Urinary bladder (tissue), 4 donors: ENCODE results near the gene FTCD. TPM values are rescaled to one million over a fixed set of nuclear protein-coding genes. Genes with fewer than 3 reads are reported as not detected.

ENCODE experiments used
- DNase-seq: peaks from one replicate; pipeline ENCODE4 v3.0.0-alpha.2; 2015; ENCODE audit errors: extremely low spot score
- H3K27ac ChIP-seq: one replicate; pipeline ENCODE4 v1.5.1; 2013; ENCODE audit warnings: low read depth, mild to moderate bottlenecking, moderate library complexity
- H3K36me3 ChIP-seq: one replicate; pipeline ENCODE4 v1.6.1; 2013; ENCODE audit warnings: mild to moderate bottlenecking, moderate library complexity; ENCODE audit not compliant: insufficient read depth
- H3K4me1 ChIP-seq: one replicate; pipeline ENCODE4 v1.6.1; 2013; ENCODE audit warnings: mild to moderate bottlenecking, moderate library complexity; ENCODE audit not compliant: insufficient read depth
- H3K4me3 ChIP-seq: one replicate; pipeline ENCODE4 v1.5.1; 2013; ENCODE audit warnings: low read depth, low read length
- WGBS: extraction: QIAGEN DNeasy Blood & Tissue Kit; methylation state at CpG from one replicate; pipeline ENCODE4 v1.1.7; 2013; 5-methylcytosine and 5-hydroxymethylcytosine counted together
- polyA plus RNA-seq: library from polyadenylated mRNA; stranded (reverse); fragments of 200-250 nt; gene quantifications from one replicate; pipeline ENCODE4 v1.2.3, GENCODE V29; 2013
- total RNA-seq: library from RNA; depleted of rRNA; stranded (reverse); fragments of >200 nt; gene quantifications from one replicate; pipeline ENCODE4 v1.2.3, GENCODE V29; 2014
- donor health status: healthy with polysubstance abuse.
- donor health status: healthy.

FTCD gene
- total and polyA plus RNA-seq, 2 donors = 0.48 to 0.75 TPM

- H3K4me1 ChIP-seq = no peaks in the 10 kb centered on the region
- no peak for DNase-seq
These were observed 18.5 kb downstream of the FTCD start for GRCh38 chr21:46136739-46137349.

GRCh38 chr21:46135782-46136395 is 19.5 kb downstream of the FTCD start:
- WGBS = 60% methylated on average over 6 of the region's 7 CpGs
- no peaks in the 10 kb centered on the region for H3K36me3 ChIP-seq

More at GRCh38 chr21:46136739-46137349, 18.5 kb downstream of the FTCD start:
- H3K4me3 ChIP-seq = no peak overlapping the region
- no peaks in the 10 kb centered on the region for H3K36me3 ChIP-seq
- WGBS = 80% methylated on average over 22 of the region's 22 CpGs
- no peak overlapping the region for H3K27ac ChIP-seq

GRCh38 chr21:46131838-46132651 is 23.3 kb downstream of the FTCD start:
- no peak overlapping the region for H3K27ac ChIP-seq

More at GRCh38 chr21:46135782-46136395, 19.5 kb downstream of the FTCD start:
- no peak for DNase-seq
- Histone ChIP-seq H3K27ac (no peak overlapping the region), H3K4me1 (no peaks in the 10 kb centered on the region), H3K4me3 (no peak overlapping the region)

GRCh38 chr21:46131588-46131837 is 23.9 kb downstream of the FTCD start:
- Histone ChIP-seq H3K4me3 (no peak overlapping the region), H3K27ac (no peak overlapping the region), H3K36me3 (no peaks in the 10 kb centered on the region), H3K4me1 (no peaks in the 10 kb centered on the region)
- no peak for DNase-seq
- 86% methylated on average over 4 of the region's 4 CpGs for WGBS

More at GRCh38 chr21:46131838-46132651, 23.3 kb downstream of the FTCD start:
- WGBS = 93% methylated on average over 85 of the region's 85 CpGs
- H3K4me1 ChIP-seq = no peaks in the 10 kb centered on the region
- DNase-seq = no peak
- H3K4me3 ChIP-seq = no peak overlapping the region
- H3K36me3 ChIP-seq = no peaks in the 10 kb centered on the region

DNA sequence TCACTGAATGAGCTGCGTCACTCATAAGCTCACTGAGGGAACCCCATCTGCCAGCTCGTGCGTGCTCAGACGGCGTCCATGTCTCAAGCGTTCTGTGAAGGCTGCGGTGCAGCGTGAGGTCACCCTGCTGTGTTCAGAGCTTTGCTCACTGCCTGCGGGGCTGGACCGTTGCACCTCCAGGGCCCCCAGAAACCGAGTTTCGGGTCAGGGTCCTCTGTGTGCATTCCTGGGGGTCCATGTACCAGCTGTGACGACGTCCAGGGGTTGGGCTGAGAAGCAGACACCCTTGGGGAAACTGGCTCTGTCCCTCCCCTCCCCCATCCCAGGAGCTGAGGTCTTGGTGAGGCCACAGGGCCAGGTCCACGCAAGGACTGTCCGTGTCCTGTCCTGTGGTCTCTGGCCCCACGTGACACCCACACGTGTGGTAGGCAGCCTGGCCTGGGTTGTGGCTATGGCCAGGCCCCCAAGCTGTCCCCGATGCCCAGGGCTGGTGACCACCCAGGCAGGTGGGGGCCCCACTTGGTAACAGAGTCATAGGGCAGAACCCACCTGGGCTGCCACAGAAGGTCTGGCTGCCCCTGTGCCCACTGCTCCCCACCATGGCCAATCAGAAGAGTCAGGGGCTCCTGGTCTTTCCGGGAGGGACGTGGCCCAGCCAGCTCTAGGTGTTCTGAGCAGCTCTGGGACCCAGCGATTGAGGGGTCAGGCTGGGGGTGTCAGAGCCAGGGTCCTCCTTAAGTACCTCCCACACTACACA is 24.4 kb downstream of the FTCD start:
- H3K36me3 ChIP-seq = no peaks in the 10 kb centered on the region
- H3K4me3 ChIP-seq = no peak overlapping the region
- WGBS = 52% methylated on average over 22 of the region's 22 CpGs
- DNase-seq = no peak
- H3K27ac ChIP-seq = no peak overlapping the region
- no peaks in the 10 kb centered on the region for H3K4me1 ChIP-seq

DNA sequence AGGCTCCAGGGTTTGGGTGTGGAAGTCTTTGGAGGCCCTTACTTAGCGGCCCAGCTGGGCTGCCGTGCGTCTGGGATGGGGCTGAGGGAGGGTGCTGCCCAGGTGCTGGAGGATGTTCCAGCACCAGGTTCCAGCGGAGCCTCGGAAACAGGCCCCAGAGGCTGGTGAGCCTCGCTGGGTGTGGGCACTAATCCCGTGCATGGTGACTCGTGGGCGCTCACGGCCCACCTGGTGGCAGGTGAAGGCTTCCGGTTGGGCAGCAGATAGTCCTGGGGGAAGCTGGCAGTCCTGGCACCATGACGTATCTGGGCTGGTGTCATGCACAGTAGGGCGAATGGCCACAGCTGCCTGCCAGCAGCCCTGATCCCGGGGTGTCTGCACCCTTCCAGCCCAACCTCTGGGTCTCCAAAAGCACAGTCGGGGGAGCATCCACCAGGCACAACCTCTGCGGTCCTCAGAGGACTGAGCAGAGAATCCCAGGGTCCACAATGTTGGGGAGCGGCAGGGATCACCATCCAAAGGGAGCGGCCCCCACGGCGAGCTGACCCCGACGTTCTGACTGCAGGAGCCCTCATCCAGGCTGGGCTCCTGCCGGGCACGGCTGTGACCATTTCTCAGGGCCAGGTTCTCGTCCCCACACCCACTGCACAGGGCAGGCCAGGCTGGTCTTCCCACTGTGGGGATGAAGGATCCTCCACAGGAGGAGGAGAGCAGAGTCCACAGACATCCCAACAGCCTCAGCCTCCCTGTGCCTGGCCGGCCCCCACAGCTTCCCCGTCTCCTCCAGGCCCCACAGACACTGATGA is 25.3 kb downstream of the FTCD start:
- Histone ChIP-seq H3K4me1 (no peaks in the 10 kb centered on the region), H3K36me3 (no peaks in the 10 kb centered on the region), H3K27ac (no peak overlapping the region), H3K4me3 (no peak overlapping the region)
- DNase-seq = no peak
- WGBS = 77% methylated on average over 27 of the region's 27 CpGs

DNA sequence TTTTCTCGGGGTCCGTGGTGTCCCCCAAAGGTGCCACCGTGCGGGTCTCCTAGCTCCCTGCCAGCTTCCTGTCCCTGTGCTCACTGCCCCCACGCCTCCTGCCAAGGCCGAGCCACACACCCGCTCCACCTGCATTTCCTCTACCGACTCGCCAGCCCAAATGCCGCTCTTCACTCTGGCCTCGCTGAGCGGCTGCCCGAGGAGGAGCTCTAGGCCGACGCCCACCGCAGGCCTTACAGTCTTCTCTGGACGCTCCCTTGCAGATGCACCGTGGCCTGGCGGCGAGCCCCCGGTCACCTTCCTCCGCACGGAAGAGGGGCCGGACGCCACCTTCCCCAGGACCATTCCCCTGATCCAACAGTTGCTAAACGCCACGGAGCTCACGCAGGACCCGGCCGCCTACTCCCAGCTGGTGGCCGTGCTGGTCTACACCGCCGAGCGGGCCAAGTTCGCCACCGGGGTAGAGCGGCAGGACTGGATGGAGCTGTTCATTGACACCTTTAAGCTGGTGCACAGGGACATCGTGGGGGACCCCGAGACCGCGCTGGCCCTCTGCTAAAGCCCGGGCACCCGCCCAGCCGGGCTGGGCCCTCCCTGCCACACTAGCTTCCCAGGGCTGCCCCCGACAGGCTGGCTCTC is 26.3 kb downstream of the FTCD start:
- no peaks in the 10 kb centered on the region for H3K36me3 ChIP-seq
- no peak overlapping the region for H3K4me3 ChIP-seq
- DNase-seq = no peak
- no peaks in the 10 kb centered on the region for H3K4me1 ChIP-seq
- no peak overlapping the region for H3K27ac ChIP-seq
- WGBS = 70% methylated on average over 45 of the region's 45 CpGs

GRCh38 chr21:46128106-46128932 is 27.1 kb downstream of the FTCD start:
- WGBS = 49% methylated on average over 23 of the region's 23 CpGs
- DNase-seq = no peak
- no peak overlapping the region for H3K27ac ChIP-seq
- no peaks in the 10 kb centered on the region for H3K36me3 ChIP-seq
- no peaks in the 10 kb centered on the region for H3K4me1 ChIP-seq
- no peak overlapping the region for H3K4me3 ChIP-seq

GRCh38 chr21:46127239-46128105 is 27.9 kb downstream of the FTCD start:
- 76% methylated on average over 40 of the region's 40 CpGs for WGBS

DNA sequence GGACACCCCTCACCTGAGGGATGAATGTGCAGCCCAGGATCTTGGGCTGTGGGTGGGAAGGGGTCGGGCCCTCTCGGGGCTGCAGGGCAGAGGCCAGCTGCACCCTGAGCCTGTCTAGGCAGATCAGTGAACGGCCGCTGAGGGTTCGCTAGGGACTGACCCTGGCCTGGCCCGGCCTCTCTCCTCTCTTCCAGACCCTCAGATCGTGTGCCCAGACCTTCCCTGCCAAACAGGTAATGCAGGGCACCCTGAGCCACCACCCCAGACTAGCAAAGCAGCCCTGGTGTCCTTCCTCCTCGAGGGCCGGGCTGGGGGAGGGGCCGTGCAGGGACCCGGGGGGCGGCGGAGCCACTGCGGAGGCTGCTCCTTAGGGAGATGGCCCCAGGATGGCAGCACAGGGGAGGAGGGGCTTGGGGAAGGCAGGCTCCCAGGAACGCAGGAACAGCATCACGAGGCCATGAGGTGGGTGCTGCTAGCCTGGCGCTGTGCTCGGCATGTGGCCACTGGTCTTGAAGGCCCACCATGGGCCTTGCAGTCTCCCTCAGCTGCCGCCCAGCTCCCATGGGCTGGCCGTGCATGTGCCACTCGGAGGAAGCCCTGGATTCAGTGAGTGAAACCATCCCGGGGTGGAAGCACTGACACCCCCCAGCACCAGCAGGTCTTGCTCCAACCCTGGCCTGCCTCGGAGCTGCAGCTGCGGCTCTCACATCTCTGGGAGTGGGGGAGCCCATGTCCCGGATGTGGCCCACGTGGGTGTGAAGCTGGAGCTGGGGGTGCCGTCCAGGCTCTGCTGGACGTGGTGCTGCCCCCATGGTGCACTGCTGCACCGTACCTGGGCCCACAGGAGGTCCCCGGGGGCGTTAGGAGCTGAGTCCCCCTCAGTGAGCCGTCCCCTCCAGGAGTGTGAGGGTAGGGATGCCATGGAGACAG is 28.8 kb downstream of the FTCD start:
- no peak overlapping the region for H3K4me3 ChIP-seq
- H3K27ac ChIP-seq = no peak overlapping the region
- H3K4me1 ChIP-seq = no peaks in the 10 kb centered on the region
- 69% methylated on average over 32 of the region's 32 CpGs for WGBS
- no peak for DNase-seq
- H3K36me3 ChIP-seq = no peaks in the 10 kb centered on the region

More at GRCh38 chr21:46127239-46128105, 27.9 kb downstream of the FTCD start:
- no peaks in the 10 kb centered on the region for H3K4me1 ChIP-seq
- H3K27ac ChIP-seq = no peak overlapping the region
- H3K4me3 ChIP-seq = no peak overlapping the region
- DNase-seq = no peak
- no peaks in the 10 kb centered on the region for H3K36me3 ChIP-seq
